ENCODE measurements around the gene CLIP3.

- TF ChIP-seq POLR2A (IDR thresholded peaks at IDR 0.05) (no peak), CTCF (IDR thresholded peaks at IDR 0.05) (no peak)
Observed at GRCh38 chr19:36040495-36040894, 7.8 kb upstream of the CLIP3 start.
